ENCODE data around the gene HS6ST3.
"Not testable (repeated sequence)": the region's sequence is repeated elsewhere in the genome, so short reads cannot be mapped to it uniquely, and the experiment has no call there.

Gene HS6ST3

DNA sequence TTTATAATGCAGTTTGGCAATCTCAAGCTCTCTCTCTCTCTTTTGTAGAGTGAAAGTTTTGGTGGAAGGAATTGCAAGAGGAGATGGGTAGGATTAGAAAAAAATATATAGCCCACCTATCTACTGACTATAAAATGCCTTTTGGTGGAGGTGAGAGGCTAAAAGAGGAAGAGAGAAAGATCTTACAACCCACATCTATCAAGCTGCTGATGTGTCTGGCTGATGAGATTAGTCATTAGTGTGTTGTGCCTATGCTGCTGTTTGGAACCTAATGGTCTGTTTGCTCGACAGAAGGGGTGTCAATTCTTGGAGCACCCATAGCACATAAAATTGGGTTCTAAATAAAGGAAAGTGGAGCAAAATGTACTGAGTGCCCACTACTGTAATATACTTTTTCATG, 411.0 kb downstream of the HS6ST3 start:
- no peak for FAIRE-seq
- DNase-seq (ENCODE audit: extremely low spot score, insufficient read length, low read depth): no peak

DNA sequence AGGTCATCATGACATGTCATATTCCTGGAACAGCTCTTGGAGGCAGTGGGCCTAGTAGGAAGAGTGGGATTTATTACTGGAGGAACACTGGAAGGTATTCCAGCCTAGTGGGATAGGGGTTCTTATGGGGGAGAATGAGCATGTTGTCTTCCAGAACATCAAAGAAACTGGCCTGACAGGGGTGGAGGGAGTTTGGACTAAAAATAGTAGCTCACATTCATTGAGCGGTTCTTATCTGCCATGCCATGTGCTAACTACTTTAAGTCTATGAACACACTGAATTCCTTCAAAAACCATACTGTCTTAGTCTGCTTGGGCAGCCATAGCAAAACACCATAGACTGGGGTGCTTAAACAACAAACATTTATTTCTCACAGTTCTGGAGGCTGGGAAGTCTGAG, 413.6 kb downstream of the HS6ST3 start:
- no peak for DNase-seq (ENCODE audit: extremely low spot score, insufficient read length, low read depth)
- FAIRE-seq: no peak

DNA sequence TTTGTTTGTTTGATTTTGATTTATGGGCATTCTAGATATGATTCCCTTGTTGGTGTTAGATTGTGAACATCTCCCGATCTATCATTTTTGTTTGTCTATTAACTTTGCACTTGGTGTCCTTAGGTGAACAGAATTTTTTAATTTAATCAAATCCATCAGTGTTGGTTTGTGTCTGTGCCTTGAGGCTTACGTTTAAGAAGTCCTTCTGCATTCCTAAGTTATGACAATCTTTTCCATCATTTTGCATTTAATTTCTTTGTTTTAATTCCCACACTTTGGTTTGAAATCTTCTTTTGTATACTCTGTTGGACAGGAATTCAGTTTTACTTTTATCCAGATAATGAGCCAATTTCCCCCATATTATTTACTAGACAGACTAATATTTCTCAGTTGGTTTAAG, 421.7 kb downstream of the HS6ST3 start:
- DNase-seq (ENCODE audit: extremely low spot score, insufficient read length, low read depth) (no peak), FAIRE-seq (no peak)

DNA sequence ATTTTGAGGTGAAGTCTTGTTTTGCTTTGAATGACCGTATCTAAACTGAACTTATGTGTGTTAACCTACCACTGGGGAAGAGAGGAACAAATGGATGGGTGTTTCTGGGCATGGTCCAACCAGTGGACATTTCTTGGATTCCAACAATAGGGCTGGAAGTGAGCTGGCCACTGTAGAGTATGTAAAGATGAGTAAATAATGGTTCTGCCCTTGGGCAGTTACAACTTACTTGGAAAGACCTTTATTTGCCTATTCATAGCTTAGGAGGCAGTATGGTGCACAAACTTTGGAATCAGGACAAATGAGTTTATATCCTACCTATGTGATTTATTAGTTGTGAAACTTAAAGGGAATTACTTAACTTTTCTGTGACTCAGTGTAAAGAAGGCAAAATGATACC, 429.5 kb downstream of the HS6ST3 start:
- DNase-seq (ENCODE audit: extremely low spot score, insufficient read length, low read depth): no peak

DNA sequence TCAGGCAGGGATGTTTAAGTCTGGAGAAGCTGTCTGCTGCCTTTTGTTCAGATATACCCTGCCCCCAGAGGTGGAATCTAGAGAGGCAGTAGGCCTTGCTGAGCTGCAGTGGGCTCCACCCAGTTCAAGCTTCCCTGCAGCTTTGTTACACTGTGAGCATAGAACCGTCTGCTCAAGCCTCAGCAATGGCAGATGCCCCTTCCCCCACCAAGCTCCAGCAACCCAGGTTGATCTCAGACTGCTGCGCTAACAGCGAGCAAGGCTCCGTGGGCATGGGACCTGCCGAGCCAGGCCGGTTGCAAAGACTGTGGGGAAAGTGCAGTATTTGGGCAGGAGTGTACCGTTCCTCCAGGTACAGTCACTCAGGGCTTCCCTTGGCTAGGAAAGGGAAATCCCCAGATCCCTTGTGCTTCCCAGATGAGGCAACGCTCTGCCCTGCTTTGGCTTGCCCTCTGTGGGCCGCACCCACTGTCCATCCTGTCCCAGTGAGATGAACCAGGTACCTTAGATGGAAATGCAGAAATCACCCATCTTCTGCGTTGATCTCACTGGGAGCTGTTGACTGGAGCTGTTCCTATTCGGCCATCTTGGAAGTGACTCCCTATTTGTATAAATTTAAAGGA, 434.6 kb downstream of the HS6ST3 start:
- not testable (repeated sequence) for DNase-seq (ENCODE audit: extremely low spot score, insufficient read length, low read depth); FAIRE-seq

More for the DNA sequence above, 429.5 kb downstream of the HS6ST3 start:
- FAIRE-seq: no peak

DNA sequence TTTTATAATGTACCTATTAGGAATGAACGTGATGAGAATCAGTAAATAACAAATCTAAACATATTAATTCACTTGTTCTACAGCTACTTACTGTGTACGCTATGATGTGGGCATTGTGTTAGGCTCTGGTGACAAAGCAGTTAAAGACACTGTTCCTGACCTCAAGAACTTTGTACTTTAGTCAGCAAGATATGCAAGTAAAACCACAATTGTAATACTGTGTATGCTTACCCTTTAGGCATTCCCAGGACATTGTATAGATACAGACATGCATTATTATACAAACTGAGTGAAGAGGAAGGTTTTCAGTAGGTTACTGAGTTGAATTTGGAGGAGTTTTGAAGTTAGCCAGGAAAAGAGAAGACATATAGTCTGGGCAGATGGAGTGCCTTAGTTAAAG, 435.8 kb downstream of the HS6ST3 start:
- no peak for DNase-seq (ENCODE audit: extremely low spot score, insufficient read length, low read depth)
- FAIRE-seq: no peak

DNA sequence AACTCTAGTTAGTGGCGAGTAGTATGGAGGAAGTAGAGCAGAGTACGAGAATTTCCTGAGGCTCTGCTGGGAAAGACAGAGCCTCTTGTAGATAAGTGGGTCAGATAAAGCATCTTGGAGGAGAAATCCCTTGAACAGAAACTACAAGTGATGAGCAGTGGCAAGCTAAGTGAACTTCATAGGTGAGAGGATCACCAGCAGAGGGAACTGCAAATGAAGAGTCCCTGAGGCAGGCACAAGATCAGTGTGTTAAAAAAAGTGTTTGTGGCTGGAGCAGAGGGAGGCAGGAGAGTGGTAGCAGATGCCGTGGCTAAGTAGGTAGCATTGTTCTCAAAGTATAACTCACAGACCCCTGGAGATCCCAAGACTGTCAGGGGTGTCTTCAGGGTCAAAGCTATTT, 437.6 kb downstream of the HS6ST3 start:
- FAIRE-seq (no peak), DNase-seq (ENCODE audit: extremely low spot score, insufficient read length, low read depth) (no peak)

DNA sequence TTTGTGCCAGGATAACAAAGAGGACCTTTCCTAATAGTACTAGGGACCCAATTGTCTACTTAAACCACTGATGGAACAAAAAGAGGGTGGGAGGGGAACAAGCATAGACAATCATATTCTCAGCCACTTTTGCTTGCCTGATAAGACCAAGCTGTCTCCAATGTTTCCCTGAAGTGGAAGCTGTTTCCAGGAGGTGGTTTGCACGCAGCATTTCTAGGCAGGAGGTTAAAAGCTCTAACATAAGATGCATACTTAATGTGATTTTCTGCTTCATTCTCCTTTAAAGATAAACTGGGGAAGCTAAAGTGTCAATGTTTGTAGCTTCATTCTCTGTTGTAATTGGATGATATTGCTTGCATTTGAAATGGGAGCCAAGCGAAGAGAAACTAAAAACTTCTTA, 442.9 kb downstream of the HS6ST3 start:
- DNase-seq (ENCODE audit: extremely low spot score, insufficient read length, low read depth): no peak
- FAIRE-seq: no peak

DNA sequence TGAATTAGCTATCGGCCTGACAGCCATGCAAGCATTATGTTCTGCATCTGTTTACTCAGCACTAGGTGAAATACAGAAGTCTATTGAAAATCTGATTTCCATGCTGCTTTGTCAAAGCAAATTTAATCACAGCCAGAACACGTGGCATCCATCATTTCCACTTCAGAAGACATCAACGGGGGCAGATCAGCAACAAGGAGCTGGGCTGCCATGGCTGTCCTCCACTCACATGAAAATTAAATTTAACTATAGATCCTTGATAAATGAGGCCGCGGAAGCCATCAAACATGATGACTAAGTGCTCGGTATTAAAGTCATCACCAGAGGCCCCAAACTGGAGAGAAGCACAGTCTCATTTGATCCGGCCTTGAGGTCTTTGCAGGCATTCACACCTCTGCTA, 443.5 kb downstream of the HS6ST3 start:
- FAIRE-seq (no peak), DNase-seq (ENCODE audit: extremely low spot score, insufficient read length, low read depth) (no peak)

DNA sequence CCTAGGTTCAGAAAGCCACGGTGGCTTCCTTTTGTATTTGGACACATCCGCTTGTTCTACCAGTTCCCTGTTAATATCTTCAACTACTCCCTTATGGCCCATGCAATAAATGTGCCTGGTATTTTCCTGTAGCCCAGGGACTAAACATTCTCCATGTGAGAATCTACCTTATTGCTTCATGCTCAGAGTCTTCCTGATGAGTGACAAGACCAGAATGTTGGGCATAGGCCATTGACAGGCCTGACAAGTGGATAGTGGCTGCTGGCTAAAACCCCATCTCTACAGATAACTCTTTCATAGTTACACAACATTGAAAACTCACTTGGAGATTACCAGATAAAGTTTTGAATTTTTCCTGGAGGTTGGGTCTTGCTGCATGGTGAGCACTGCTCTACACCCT, 449.9 kb downstream of the HS6ST3 start:
- FAIRE-seq: no peak
- DNase-seq (ENCODE audit: extremely low spot score, insufficient read length, low read depth): no peak

DNA sequence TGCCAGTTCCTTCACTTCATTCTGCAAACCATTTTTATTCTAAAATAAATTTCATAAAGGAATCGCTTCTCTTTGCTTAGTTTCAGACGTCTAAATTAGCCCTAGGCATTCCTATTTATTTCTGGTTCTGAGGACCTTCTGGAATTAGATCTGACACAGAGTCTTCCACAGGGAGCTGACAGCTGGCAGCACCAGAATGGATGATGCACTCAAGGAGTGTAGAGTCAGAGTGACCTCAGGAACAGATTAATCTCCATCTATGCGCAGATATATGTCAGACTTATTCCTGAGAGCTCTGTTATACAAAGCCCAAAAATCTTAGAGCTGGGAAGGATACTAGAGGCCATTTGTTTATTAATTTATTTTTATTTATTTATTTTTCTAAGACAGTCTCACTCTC, 450.8 kb downstream of the HS6ST3 start:
- no peak for FAIRE-seq
- DNase-seq (ENCODE audit: extremely low spot score, insufficient read length, low read depth): no peak

DNA sequence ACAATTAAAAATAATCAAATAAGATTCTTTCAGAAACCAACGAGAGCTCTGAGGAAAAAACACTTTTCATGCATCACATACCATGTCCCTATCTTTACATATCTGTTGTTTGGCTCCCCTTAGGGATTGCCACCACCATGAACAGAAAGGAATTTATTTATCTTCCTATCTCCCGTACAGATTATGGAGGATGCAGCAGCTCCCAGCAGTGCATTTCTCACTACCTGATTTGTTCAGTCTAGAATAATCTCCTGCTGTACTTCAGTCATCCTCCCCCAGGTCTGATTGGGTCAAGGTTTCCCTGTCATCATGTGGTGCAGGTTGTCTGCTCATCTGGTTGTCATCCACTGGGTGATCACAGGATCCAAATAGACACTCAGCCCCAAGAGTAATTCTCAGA, 453.1 kb downstream of the HS6ST3 start:
- DNase-seq (ENCODE audit: extremely low spot score, insufficient read length, low read depth) (no peak), FAIRE-seq (no peak)

DNA sequence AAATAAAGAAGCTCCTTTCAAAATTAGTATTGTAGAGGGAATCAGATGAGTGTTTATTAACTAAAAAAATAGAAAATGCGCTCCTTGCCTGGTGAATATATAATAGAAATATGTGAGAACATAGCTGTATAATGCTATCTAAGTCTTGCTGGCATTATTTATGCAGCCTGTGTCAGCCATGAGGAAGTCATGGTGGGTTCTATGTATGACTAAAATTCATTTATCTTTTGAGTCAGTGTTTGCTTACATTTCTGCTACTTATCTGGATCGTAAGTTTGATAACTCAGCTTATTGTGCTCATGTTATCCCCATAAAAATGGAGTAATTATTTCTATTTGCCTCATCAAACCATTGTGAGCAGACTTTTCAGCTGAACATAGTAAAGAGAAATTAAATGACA, 455.1 kb downstream of the HS6ST3 start:
- FAIRE-seq: no peak

DNA sequence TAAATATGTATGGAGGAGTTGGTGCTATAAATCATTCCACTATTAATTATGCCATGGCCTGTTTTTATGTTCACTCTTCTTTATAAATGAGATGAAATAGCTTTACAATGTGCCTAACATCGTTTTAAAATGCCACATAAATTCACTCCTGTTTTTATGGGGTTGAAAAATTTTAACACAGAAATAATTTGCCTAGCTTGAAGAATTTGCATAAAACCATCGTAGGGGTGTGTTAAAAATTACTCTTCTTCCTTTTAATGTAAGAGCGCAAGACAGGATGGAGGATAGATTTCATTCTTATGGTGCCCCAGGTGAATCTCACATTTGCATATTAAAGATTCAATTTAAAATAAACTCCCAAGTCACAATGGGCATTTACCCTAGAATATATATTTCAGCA, 456.6 kb downstream of the HS6ST3 start:
- no peak for FAIRE-seq
- DNase-seq (ENCODE audit: extremely low spot score, insufficient read length, low read depth): no peak

More for the DNA sequence above, 455.1 kb downstream of the HS6ST3 start:
- DNase-seq (ENCODE audit: extremely low spot score, insufficient read length, low read depth): no peak

DNA sequence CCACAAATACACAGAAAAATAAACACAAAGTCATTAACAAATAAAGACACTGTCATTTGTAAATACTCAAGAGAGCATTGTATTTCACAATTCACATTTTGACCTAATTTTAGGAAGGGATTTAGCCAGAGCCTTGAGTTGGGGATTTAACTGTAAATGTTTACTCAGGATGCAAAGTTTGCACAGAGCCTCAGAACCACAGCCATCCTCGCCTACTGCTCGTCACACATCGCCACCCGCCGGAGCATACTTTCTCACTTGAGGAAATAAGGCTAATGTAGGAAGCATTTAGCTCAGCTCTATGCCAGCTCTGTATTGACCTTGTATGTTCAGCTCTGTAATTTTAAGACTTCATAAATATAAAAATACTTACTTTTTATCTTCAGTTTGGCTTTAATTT, 461.6 kb downstream of the HS6ST3 start:
- DNase-seq (ENCODE audit: extremely low spot score, insufficient read length, low read depth) (no peak), FAIRE-seq (no peak)

DNA sequence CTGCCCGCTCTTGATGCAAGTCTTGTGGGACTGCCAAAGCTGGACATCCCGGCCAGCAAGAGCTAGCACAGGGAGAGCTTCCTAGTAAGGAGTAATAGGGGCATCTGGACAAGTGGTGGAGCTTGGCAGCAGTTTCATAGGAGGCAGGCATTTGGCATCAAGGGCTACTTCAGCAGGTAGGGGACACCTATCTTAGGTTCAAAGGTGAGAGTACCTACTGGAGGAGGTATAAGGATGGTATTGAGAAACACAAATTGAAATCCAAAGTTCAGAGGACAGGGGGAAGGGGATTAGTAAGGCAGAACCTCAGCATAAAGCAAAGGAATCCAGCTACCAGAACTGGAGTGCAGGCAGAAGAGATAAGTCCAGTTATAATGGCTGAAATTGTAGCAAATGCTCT, 462.7 kb downstream of the HS6ST3 start:
- no peak for FAIRE-seq
- no peak for DNase-seq (ENCODE audit: extremely low spot score, insufficient read length, low read depth)

DNA sequence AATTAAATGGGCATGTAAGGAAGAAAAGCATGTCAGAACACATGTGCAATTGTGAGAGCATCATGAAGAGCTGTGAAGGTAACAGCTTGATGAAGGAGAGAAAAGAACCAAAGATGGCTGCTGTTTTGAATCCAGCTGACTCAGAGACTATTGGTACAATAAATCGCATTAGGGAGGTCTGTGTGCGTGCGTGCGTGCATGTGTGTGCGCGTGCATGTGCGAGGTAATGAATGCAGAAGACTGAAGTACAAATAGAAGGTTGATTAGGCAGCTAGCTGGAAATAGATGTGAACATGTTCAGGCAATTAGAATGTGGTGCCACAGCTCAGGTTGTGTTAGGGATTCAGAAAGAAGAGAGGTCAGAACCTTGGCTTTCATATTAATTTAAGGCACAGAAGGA, 463.9 kb downstream of the HS6ST3 start:
- FAIRE-seq (no peak), DNase-seq (ENCODE audit: extremely low spot score, insufficient read length, low read depth) (no peak)

DNA sequence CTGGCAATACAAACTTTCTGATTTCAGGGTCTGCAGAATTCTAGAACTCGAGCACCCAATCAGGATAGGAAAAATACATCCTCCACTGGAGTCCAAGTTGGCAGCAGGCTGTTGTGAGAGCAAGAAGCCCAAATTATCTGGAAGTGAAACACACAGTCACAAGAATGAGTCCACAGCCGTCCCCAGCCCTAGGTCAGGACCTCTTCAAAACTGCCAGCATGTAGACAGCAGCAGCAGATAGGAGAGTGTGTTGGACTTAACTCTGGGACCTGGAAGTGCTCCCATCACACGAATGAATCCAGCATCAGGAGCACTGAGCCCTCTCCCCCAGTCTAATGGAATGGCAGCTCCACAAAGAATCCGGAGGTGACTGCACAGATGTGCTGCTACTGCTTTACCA, 483.7 kb downstream of the HS6ST3 start:
- FAIRE-seq: no peak

DNA sequence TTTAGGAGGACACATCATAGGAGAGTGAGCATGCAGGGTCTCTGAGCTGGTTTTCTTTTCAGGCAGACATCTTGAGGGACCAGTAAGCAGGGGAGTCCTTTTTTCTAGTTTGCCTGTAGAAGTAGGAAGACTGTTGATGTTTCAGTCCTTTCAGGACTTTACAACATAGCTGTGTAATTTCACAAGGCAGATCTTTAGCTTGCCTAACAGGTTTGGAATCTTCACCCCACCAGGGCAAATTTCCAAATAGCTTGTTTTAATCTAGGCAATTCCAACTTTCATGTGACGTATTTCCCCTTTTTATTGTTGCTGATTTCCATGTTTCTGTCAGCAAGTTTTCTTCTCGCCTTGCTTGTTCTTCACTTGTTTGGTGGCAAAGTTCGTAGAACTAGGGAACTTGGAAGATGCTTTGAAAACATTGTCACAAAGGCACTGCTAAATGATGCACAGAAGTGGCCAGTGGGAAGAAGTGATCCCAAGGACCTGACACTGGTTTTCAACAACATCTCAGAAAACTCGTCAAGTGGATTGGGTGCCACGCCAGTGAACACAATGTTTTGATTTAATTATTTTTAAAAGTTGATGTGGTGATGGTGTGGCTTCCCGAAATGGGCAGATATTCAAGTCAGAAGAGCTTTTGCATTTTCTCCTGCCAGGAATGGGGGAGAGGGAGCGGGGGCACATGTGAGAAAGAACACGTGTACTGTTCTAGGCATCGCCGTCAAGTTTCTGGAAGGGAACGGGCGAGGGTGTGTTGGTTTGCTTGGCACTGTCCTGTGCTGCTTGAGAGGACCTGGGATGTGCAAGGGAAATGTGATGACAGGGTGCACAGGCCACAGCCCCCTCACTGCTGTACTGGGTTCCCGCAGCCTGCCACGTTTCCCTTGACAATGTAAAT, 485.8 kb downstream of the HS6ST3 start:
- FAIRE-seq (no peak), DNase-seq (ENCODE audit: extremely low spot score, insufficient read length, low read depth) (no peak)

More for the DNA sequence above, 483.7 kb downstream of the HS6ST3 start:
- DNase-seq (ENCODE audit: extremely low spot score, insufficient read length, low read depth): no peak

DNA sequence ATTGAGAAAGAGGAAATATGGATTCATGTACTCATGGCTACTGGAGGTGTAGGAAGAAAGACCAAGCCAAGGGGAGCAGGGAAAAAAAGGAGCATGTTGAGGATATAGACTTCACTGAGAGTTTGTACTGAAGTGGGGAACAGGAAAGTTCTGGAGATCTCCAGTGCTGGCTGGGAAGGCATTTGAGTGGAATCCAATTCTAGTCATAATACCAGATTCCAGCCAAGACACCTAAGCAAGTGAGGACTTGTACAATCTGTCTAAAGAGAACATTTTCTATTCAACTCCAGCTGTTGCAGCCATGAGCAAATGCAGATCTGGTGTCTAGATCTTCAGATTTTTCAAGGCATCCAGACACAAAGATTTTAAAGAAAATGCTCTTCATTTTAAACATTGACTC, 491.8 kb downstream of the HS6ST3 start:
- DNase-seq (ENCODE audit: extremely low spot score, insufficient read length, low read depth) (no peak), FAIRE-seq (no peak)

DNA sequence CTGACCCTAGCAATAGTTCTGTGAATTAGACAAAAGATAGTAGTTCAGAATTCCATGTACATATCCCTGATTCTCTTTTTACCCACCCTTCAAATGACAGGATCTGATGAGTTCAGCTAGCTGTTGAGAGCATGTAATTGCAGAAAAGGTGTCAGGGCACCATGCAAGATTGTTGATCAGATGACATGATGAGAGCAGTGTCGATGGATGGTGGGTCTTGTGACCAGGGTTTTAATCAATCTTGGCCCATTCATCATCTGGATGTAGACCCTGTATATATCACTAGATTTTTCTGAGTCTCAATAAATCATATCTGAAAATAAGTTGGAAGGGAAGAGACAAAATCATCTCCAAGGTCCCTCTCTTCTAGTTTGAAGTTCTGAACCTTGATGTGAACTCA, 525.3 kb downstream of the HS6ST3 start:
- no peak for FAIRE-seq
- no peak for DNase-seq (ENCODE audit: extremely low spot score, insufficient read length, low read depth)

DNA sequence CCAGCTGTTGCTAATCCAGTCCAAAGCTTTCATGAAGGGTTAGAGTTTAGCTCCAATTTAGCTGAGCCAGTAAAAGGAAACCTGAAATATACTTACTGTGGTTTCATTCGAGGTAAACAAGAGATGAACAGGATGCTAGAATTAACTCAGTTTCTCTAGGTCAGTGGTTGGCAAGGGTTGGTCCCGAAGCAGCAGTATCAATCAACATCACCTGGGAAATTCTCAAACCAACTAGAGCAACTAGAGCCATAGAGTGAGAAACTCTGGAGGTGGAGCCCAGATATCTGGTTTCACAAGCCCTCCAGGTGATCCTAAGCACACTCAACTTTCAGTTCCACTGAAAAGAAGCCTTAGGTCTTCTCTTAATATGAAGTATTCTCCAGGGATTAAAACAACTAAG, 527.6 kb downstream of the HS6ST3 start:
- FAIRE-seq: no peak

More for the DNA sequence above, 527.6 kb downstream of the HS6ST3 start:
- DNase-seq (ENCODE audit: extremely low spot score, insufficient read length, low read depth): no peak

Measured in GM18507 (cell line).